ENCODE measurements around the gene C1orf74. TPM values are rescaled to one million over a fixed set of nuclear protein-coding genes. Genes with fewer than 3 reads are reported as not detected.
A peak's percentile ranks its signal among the peaks of the same experiment; 100 is the strongest.

The C1orf74 gene
- total RNA-seq, 2 experiments from 2014 or later = 0.63 to 0.67 TPM

GRCh38 chr1:209755926-209756614, 28.3 kb downstream of the C1orf74 start, which contains the start of gene TRAF3IP3:
TRAF3IP3 (plus strand) TSS chr1:209756053; CDS start chr1:209760040, 3,987 bp downstream.
- CTCF ChIA-PET = interaction anchor here (1.0 to 2.7 kb wide), 4 partner anchors 8 to 67 kb away, joined by 3 to 16 read pairs (median 10); no protein-coding TSS in a partner anchor
- intact Hi-C loops (cut with DNase I, micrococcal nuclease) = loop anchor here in 1 of 2 experiments (1.0 kb wide), 1 partner anchor 12 kb away; no protein-coding TSS in a partner anchor
- peak within 1 kb of the TSS; percentile 89 for H3K27ac Mint-ChIP-seq

GRCh38 chr1:209755256-209755655, 29.1 kb downstream of the C1orf74 start:
- Histone ChIP-seq H3K27ac (ENCODE audit: low read depth in 1 of 2, low read length in 2 of 2) (peak overlapping the region; percentile 60 to 61), H3K4me1 (ENCODE audit: insufficient read depth, low read length) (peaks cover 76% of the 10 kb centered on the region), H3K36me3 (ENCODE audit: insufficient read depth, low read length) (peaks cover 22% of the 10 kb centered on the region), H3K4me3 (ENCODE audit: low read length) (peak overlapping the region; percentile 68), H3K9me3 (ENCODE audit: control insufficient read depth in 1 of 2, insufficient read depth in 1 of 2, low read length in 2 of 2) (no peaks in the 10 kb centered on the region), H3K27me3 (ENCODE audit: control insufficient read depth in 1 of 2, insufficient read depth in 2 of 2, low read length in 2 of 2) (no peaks in the 10 kb centered on the region)
- Mint-ChIP-seq H3K36me3 (ENCODE audit: low read depth) (peaks cover 46% of the 10 kb centered on the region), H3K4me1 (ENCODE audit: low read depth) (peaks cover 80% of the 10 kb centered on the region), H3K9me3 (no peaks in the 10 kb centered on the region), H3K27ac (peak overlapping the region; percentile 89), H3K4me3 (peak overlapping the region; percentile 88), H3K27me3 (no peaks in the 10 kb centered on the region)
- intact Hi-C loops (cut with DNase I, micrococcal nuclease) = no loop called here
- POLR2A ChIA-PET = interaction anchor here (0.9 to 13.9 kb wide), 6 partner anchors 7 to 31 kb away, joined by 3 to 478 read pairs (median 31); partner anchors contain the start of gene C1orf74
- CTCF ChIA-PET = interaction anchor here (1.0 to 2.7 kb wide), 4 partner anchors 7 to 68 kb away, joined by 3 to 16 read pairs (median 10); no protein-coding TSS in a partner anchor
- no peak for ATAC-seq (ENCODE audit: poor library complexity)
- no peak for DNase-seq
- TF ChIP-seq, protein P1, sequence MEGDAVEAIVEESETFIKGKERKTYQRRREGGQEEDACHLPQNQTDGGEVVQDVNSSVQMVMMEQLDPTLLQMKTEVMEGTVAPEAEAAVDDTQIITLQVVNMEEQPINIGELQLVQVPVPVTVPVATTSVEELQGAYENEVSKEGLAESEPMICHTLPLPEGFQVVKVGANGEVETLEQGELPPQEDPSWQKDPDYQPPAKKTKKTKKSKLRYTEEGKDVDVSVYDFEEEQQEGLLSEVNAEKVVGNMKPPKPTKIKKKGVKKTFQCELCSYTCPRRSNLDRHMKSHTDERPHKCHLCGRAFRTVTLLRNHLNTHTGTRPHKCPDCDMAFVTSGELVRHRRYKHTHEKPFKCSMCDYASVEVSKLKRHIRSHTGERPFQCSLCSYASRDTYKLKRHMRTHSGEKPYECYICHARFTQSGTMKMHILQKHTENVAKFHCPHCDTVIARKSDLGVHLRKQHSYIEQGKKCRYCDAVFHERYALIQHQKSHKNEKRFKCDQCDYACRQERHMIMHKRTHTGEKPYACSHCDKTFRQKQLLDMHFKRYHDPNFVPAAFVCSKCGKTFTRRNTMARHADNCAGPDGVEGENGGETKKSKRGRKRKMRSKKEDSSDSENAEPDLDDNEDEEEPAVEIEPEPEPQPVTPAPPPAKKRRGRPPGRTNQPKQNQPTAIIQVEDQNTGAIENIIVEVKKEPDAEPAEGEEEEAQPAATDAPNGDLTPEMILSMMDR (IDR thresholded peaks at IDR 0.05) = no peak

More at GRCh38 chr1:209755926-209756614, 28.3 kb downstream of the C1orf74 start, which contains the start of gene TRAF3IP3:
- Histone ChIP-seq H3K27ac (ENCODE audit: low read depth in 1 of 2, low read length in 2 of 2) (peak within 1 kb of the TSS; percentile 61 to 79), H3K4me3 (ENCODE audit: low read length) (peak within 1 kb of the TSS; percentile 68), H3K27me3 (ENCODE audit: control insufficient read depth in 1 of 2, insufficient read depth in 2 of 2, low read length in 2 of 2) (no peaks in the 10 kb centered on the region), H3K4me1 (ENCODE audit: insufficient read depth, low read length) (peaks cover 77% of the 10 kb centered on the region), H3K36me3 (ENCODE audit: insufficient read depth, low read length) (peaks cover 30% of the 10 kb centered on the region), H3K9me3 (ENCODE audit: control insufficient read depth in 1 of 2, insufficient read depth in 1 of 2, low read length in 2 of 2) (no peaks in the 10 kb centered on the region)
- DNase-seq (peak; percentile 60 to 92 (median 70)), ATAC-seq (ENCODE audit: poor library complexity) (peak; percentile 91)
- peak within 1 kb of the TSS; percentile 88 for H3K4me3 Mint-ChIP-seq
- H3K36me3 Mint-ChIP-seq (ENCODE audit: low read depth) = peaks cover 54% of the 10 kb centered on the region
- TF ChIP-seq, protein P1 (IDR thresholded peaks at IDR 0.05) = no peak
- no peaks in the 10 kb centered on the region for H3K27me3 Mint-ChIP-seq
- H3K4me1 Mint-ChIP-seq (ENCODE audit: low read depth) = peaks cover 79% of the 10 kb centered on the region
- H3K9me3 Mint-ChIP-seq = no peaks in the 10 kb centered on the region
- POLR2A ChIA-PET = interaction anchor here (0.9 to 13.9 kb wide), 9 partner anchors 8 to 72 kb away, joined by 3 to 478 read pairs (median 4); partner anchors contain the start of genes C1orf74 and UTP25

DNA sequence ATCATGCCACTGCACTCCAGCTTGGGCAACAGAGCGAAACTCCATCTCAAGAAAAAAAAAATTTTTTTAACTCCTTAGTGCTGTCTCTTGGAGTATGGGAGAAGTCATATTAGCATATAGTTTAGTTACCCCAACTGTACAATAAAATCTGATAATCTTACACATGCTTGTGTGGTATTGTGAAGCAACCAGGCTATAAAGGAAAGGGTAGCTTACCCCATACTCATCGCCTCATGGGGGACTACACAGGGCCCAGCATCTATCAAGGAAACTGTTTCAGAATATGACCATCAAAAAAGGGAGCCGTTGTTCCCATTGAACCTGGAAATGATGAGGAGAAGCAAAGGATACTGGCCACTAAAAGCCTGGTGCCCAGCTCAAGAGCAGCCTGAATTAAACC, 31.5 kb downstream of the C1orf74 start:
- Histone ChIP-seq H3K4me3 (ENCODE audit: low read length) (no peak overlapping the region), H3K27ac (ENCODE audit: low read depth in 1 of 2, low read length in 2 of 2) (no peak overlapping the region), H3K27me3 (ENCODE audit: control insufficient read depth in 1 of 2, insufficient read depth in 2 of 2, low read length in 2 of 2) (no peaks in the 10 kb centered on the region), H3K4me1 (ENCODE audit: insufficient read depth, low read length) (peaks cover 66% of the 10 kb centered on the region), H3K9me3 (ENCODE audit: control insufficient read depth in 1 of 2, insufficient read depth in 1 of 2, low read length in 2 of 2) (no peaks in the 10 kb centered on the region), H3K36me3 (ENCODE audit: insufficient read depth, low read length) (no peaks in the 10 kb centered on the region)
- TF ChIP-seq, protein P1 (IDR thresholded peaks at IDR 0.05) = no peak
- Mint-ChIP-seq H3K36me3 (ENCODE audit: low read depth) (peaks cover 22% of the 10 kb centered on the region), H3K9me3 (no peaks in the 10 kb centered on the region), H3K4me1 (ENCODE audit: low read depth) (peaks cover 78% of the 10 kb centered on the region), H3K27me3 (no peaks in the 10 kb centered on the region), H3K4me3 (no peak overlapping the region), H3K27ac (peak overlapping the region; percentile 72)
- ATAC-seq (ENCODE audit: poor library complexity) (no peak), DNase-seq (no peak)
- intact Hi-C loops (cut with DNase I, micrococcal nuclease) = no loop called here
- ChIA-PET CTCF (interaction anchor here (1.5 kb wide), 1 partner anchor 16 kb away, joined by 5 read pairs; no protein-coding TSS in a partner anchor), POLR2A (interaction anchor here (0.7 to 13.9 kb wide), 2 partner anchors 15 to 35 kb away, joined by 3 to 478 read pairs; no protein-coding TSS in a partner anchor)

All from CD4-positive, alpha-beta T cell (primary cell).